ENCODE measurements around the gene COPA. TPM values are rescaled to one million over a fixed set of nuclear protein-coding genes. Genes with fewer than 3 reads are reported as not detected.

Gene COPA
- total RNA-seq, 4 donors from 2014 or later: 59.0 to 103 (median 85.9) TPM

- TF ChIP-seq CTCF (IDR thresholded peaks at IDR 0.05 in 4 of 5, conservative IDR thresholded peaks at IDR 0.05 in 1 of 5) (no peak), POLR2A (IDR thresholded peaks at IDR 0.05) (no peak)
- intact Hi-C loops (cut with DNase I; ENCODE audit: low total_unique reads): no loop called here
- H3K4me1 ChIP-seq: no peaks in the 10 kb centered on the region
- H3K27ac ChIP-seq: no peak overlapping the region
- no peak for DNase-seq
- no peak for ATAC-seq
- peaks cover 0 to 59% of the 10 kb centered on the region in 2 donors for H3K36me3 ChIP-seq
- H3K27me3 ChIP-seq: no peaks in the 10 kb centered on the region
- H3K4me3 ChIP-seq: no peak overlapping the region
- no peaks in the 10 kb centered on the region for H3K9me3 ChIP-seq
- in situ Hi-C loops (cut with MboI; ENCODE audit: low sequenced_read_pairs in 4 of 4): no loop called here
Observed at GRCh38 chr1:160322831-160323230, 20.2 kb downstream of the COPA start.

- H3K27me3 ChIP-seq: no peaks in the 10 kb centered on the region
- no peak for DNase-seq
- H3K27ac ChIP-seq: no peak overlapping the region
- H3K4me3 ChIP-seq: no peak overlapping the region
- in situ Hi-C loops (cut with MboI; ENCODE audit: low sequenced_read_pairs in 4 of 4) (no loop called here), intact Hi-C loops (cut with DNase I; ENCODE audit: low total_unique reads) (no loop called here)
- no peaks in the 10 kb centered on the region for H3K4me1 ChIP-seq
- ATAC-seq: no peak
- H3K9me3 ChIP-seq: no peaks in the 10 kb centered on the region
- H3K36me3 ChIP-seq: peaks cover 3 to 75% of the 10 kb centered on the region in 2 donors
- TF ChIP-seq POLR2A (IDR thresholded peaks at IDR 0.05) (no peak), CTCF (IDR thresholded peaks at IDR 0.05 in 4 of 5, conservative IDR thresholded peaks at IDR 0.05 in 1 of 5) (no peak)
Observed at GRCh38 chr1:160315359-160315758, 27.7 kb downstream of the COPA start.

GRCh38 chr1:160309571-160309970, 33.5 kb downstream of the COPA start:
- Histone ChIP-seq H3K9me3 (no peaks in the 10 kb centered on the region), H3K4me1 (no peaks in the 10 kb centered on the region), H3K27me3 (no peaks in the 10 kb centered on the region), H3K27ac (no peak overlapping the region), H3K36me3 (peaks cover 9 to 98% of the 10 kb centered on the region in 2 donors), H3K4me3 (no peak overlapping the region)
- no peak for ATAC-seq
- in situ Hi-C loops (cut with MboI; ENCODE audit: low sequenced_read_pairs in 4 of 4) (no loop called here), intact Hi-C loops (cut with DNase I; ENCODE audit: low total_unique reads) (no loop called here)
- no peak for DNase-seq
- no peak for TF ChIP-seq CTCF (IDR thresholded peaks at IDR 0.05 in 4 of 5, conservative IDR thresholded peaks at IDR 0.05 in 1 of 5)
- TF ChIP-seq POLR2A (IDR thresholded peaks at IDR 0.05): no peak

- in situ Hi-C loops (cut with MboI; ENCODE audit: low sequenced_read_pairs in 4 of 4): no loop called here
- ATAC-seq (no peak), DNase-seq (no peak)
Observed at GRCh38 chr1:160309185-160309557, 33.9 kb downstream of the COPA start.

More at GRCh38 chr1:160309185-160309557, 33.9 kb downstream of the COPA start:
- peaks cover 13 to 99% of the 10 kb centered on the region in 2 donors for H3K36me3 ChIP-seq
- H3K9me3 ChIP-seq: no peaks in the 10 kb centered on the region
- TF ChIP-seq CTCF (IDR thresholded peaks at IDR 0.05 in 4 of 5, conservative IDR thresholded peaks at IDR 0.05 in 1 of 5) (no peak), POLR2A (IDR thresholded peaks at IDR 0.05) (no peak)
- no peaks in the 10 kb centered on the region for H3K4me1 ChIP-seq
- intact Hi-C loops (cut with DNase I; ENCODE audit: low total_unique reads): no loop called here
- no peaks in the 10 kb centered on the region for H3K27me3 ChIP-seq
- no peak overlapping the region for H3K27ac ChIP-seq
- no peak overlapping the region for H3K4me3 ChIP-seq

Measured in gastrocnemius medialis (tissue), 4 donors.